Keratinocyte (primary cell): Measurements from ENCODE around the gene IGF1R. TPM values are rescaled to one million over a fixed set of nuclear protein-coding genes. Genes with fewer than 3 reads are reported as not detected.

ENCODE experiments used
- DNase-seq: peaks from one replicate; pipeline ENCODE4 v3.0.0-alpha.2; 2011; ENCODE audit warnings: low read depth, missing footprints, low spot score
- FAIRE-seq: peaks from 2 replicates; lab custom pipeline; 2011; peaks lifted over from hg19 to GRCh38; lab: Jason Lieb, UNC
- H2AFZ ChIP-seq: 2 replicates; pipeline ENCODE4 v1.6.0; 2012; ENCODE audit warnings: low read length, control low read depth, inconsistent platforms; ENCODE audit not compliant: control insufficient read depth
- H3K27ac ChIP-seq: 2 replicates; pipeline ENCODE4 v1.5.1; 2011; ENCODE audit warnings: low read length; ENCODE audit not compliant: control insufficient read depth, insufficient read depth
- H3K27me3 ChIP-seq: 3 replicates; pipeline ENCODE4 v1.6.0; 2011; ENCODE audit warnings: low read length; ENCODE audit not compliant: control insufficient read depth, insufficient read depth; ENCODE audit errors: extremely low read depth
- H3K36me3 ChIP-seq, 2 experiments: 2 replicates in 1 of 2; 3 replicates in 1 of 2; pipeline ENCODE4 v1.5.1; 2011; ENCODE audit warnings: low read length in 2 of 2, mild to moderate bottlenecking in 1 of 2; ENCODE audit not compliant: control insufficient read depth in 2 of 2, insufficient read depth in 2 of 2; ENCODE audit errors: extremely low read depth in 1 of 2
- H3K4me1 ChIP-seq: 3 replicates; pipeline ENCODE4 v1.5.1; 2011; ENCODE audit warnings: low read length; ENCODE audit not compliant: control insufficient read depth, insufficient read depth; ENCODE audit errors: extremely low read depth
- H3K4me2 ChIP-seq: 3 replicates; pipeline ENCODE4 v1.6.0; 2011; ENCODE audit warnings: low read depth, low read length; ENCODE audit not compliant: control insufficient read depth, insufficient read depth; ENCODE audit errors: extremely low read depth
- H3K4me3 ChIP-seq, 3 experiments: fragments of 200-600 bp in 1 of 3; sonication (generic) in 1 of 3; 2 replicates in 2 of 3; 3 replicates in 1 of 3; pipeline ENCODE4 v1.5.1; 2011 to 2016; ENCODE audit warnings: low read length in 3 of 3, mild to moderate bottlenecking in 3 of 3, control low read depth in 2 of 3, inconsistent platforms in 1 of 3, low read depth in 1 of 3, mixed read lengths in 1 of 3, mixed run types in 1 of 3, moderate library complexity in 1 of 3; ENCODE audit not compliant: control insufficient read depth in 2 of 3, insufficient read depth in 2 of 3; ENCODE audit errors: extremely low read depth in 1 of 3
- H3K79me2 ChIP-seq: 2 replicates; pipeline ENCODE4 v1.6.0; 2012; ENCODE audit warnings: low read length; ENCODE audit not compliant: control insufficient read depth, insufficient read depth
- H3K9ac ChIP-seq: 3 replicates; pipeline ENCODE4 v1.6.0; 2011; ENCODE audit warnings: low read length; ENCODE audit not compliant: control insufficient read depth, insufficient read depth; ENCODE audit errors: extremely low read depth
- H3K9me1 ChIP-seq: 3 replicates; pipeline ENCODE4 v1.6.0; 2011; ENCODE audit warnings: low read length; ENCODE audit not compliant: control insufficient read depth, insufficient read depth; ENCODE audit errors: extremely low read depth
- H3K9me3 ChIP-seq: 2 replicates; pipeline ENCODE4 v1.5.1; 2012; ENCODE audit warnings: low read depth, low read length; ENCODE audit not compliant: control insufficient read depth
- H4K20me1 ChIP-seq: 3 replicates; pipeline ENCODE4 v1.6.0; 2011; ENCODE audit warnings: low read length; ENCODE audit not compliant: control insufficient read depth, insufficient read depth; ENCODE audit errors: extremely low read depth
- EZH2 ChIP-seq: IDR thresholded peaks from one replicate; pipeline ENCODE4 v1.6.1; 2012; ENCODE audit warnings: inconsistent platforms, mild to moderate bottlenecking, low read length, moderate library complexity
- dilution Hi-C: fragments of 300-500 bp; cut with MboI; formaldehyde crosslinking; loops from one replicate; pipeline ENCODE4 v1.7.0; 2020; ENCODE audit warnings: low sequenced_read_pairs; ENCODE audit not compliant: extremely low pct_ligation_motif_present
- polyA plus RNA-seq, 5 experiments: library from polyadenylated mRNA; depleted of rRNA in 3 of 5; stranded (reverse) in 3 of 5; stranded (forward) in 1 of 5; unstranded in 1 of 5; fragments of >200 nt; gene quantifications; 1 replicate in 1 of 5; 2 replicates in 3 of 5; 3 replicates in 1 of 5; pipeline versions ENCODE4 v1.2.1 to v1.2.3, GENCODE V29; 2011 to 2012; ENCODE audit warnings: missing spikeins in 2 of 5, low read depth in 1 of 5, low replicate concordance in 1 of 5
- TF ChIP-seq, protein P1 (sequence below), 3 experiments: IDR thresholded peaks in 1 of 3; conservative IDR thresholded peaks in 1 of 3; optimal IDR thresholded peaks in 1 of 3; 2 replicates in 2 of 3; 3 replicates in 1 of 3; pipeline versions ENCODE3 to v1.5.1; 2011; ENCODE audit warnings: low read length in 3 of 3, mild to moderate bottlenecking in 3 of 3, moderate library complexity in 2 of 3, control low read depth in 1 of 3, inconsistent platforms in 1 of 3; ENCODE audit not compliant: insufficient read depth in 2 of 3; ENCODE audit errors: extremely low read depth in 1 of 3

Gene IGF1R
- polyA plus RNA-seq, 1 donor (not counting 4 experiments of a cell fraction or from before 2014, with no cell fraction given), result 14.5 TPM

DNA sequence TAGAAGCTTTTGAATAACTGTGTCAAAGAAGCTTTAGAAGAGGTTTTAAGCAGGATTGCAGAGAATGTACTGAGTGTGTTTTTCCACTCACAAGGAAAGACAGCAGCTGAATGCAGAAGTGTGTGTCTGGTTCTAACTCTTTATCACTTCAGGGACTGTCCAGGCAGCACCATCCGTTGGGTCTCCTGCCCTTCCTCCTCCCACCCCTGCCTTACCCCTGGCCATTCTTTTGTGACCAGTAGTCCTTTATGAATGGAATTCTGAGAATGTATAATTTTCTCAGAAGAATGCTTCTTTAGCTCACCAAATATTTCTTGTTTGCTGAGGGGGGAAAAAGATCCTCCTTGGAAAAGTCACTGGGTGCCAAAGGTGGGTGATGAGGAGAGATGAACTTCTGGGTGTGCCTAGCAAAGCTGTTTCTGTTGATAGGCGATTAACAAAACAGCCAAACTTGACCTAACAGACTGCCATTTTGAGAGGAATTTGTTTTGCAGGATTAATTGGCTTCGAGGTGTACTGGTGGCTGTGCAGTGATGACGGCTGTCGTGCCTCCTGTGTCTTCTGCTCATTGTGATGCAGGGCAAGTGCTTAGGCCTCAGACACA is 70.9 kb downstream of the IGF1R start:
- Histone ChIP-seq H3K4me3 (no peak overlapping the region), H3K27me3 (no peaks in the 10 kb centered on the region), H4K20me1 (peaks cover 20% of the 10 kb centered on the region), H3K27ac (no peak overlapping the region), H3K4me1 (no peaks in the 10 kb centered on the region), H3K9me3 (no peaks in the 10 kb centered on the region), H3K36me3 (no peaks in the 10 kb centered on the region), H3K9ac (no peak overlapping the region), H3K79me2 (peaks cover 100% of the 10 kb centered on the region), H2AFZ (no peak overlapping the region), H3K4me2 (no peak overlapping the region), H3K9me1 (peaks cover 5% of the 10 kb centered on the region)
- TF ChIP-seq EZH2, result no peak
- TF ChIP-seq, protein P1, sequence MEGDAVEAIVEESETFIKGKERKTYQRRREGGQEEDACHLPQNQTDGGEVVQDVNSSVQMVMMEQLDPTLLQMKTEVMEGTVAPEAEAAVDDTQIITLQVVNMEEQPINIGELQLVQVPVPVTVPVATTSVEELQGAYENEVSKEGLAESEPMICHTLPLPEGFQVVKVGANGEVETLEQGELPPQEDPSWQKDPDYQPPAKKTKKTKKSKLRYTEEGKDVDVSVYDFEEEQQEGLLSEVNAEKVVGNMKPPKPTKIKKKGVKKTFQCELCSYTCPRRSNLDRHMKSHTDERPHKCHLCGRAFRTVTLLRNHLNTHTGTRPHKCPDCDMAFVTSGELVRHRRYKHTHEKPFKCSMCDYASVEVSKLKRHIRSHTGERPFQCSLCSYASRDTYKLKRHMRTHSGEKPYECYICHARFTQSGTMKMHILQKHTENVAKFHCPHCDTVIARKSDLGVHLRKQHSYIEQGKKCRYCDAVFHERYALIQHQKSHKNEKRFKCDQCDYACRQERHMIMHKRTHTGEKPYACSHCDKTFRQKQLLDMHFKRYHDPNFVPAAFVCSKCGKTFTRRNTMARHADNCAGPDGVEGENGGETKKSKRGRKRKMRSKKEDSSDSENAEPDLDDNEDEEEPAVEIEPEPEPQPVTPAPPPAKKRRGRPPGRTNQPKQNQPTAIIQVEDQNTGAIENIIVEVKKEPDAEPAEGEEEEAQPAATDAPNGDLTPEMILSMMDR (optimal IDR thresholded peaks at IDR 0.05 in 1 of 3, IDR thresholded peaks at IDR 0.05 in 1 of 3, conservative IDR thresholded peaks at IDR 0.05 in 1 of 3; ENCODE audit: extremely low read depth in 1 of 3, insufficient read depth in 2 of 3, low read length in 3 of 3), result no peak
- FAIRE-seq (no peak), DNase-seq (no peak)
- dilution Hi-C loops, result no loop called here

DNA sequence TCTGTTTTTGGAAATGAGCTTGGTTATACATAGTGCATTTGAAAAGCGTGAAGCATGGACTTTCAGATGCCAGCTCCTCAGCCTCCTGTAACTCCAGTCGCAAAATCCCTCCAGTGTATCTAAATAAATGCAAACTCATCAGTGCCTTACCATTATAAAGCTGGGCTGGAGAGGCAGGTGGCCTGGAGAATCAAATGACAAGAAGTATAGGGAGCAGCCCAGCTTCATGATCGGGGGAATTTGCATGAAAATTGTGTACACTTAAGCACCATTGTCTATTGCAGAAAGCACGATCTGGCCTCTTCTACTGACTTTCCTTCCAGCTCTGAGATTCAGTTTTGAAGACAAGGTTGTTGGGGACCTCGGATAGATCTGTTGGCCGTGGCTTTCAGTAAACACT is 71.7 kb downstream of the IGF1R start:
- H3K27me3 ChIP-seq, result no peaks in the 10 kb centered on the region
- peaks cover 100% of the 10 kb centered on the region for H3K79me2 ChIP-seq
- dilution Hi-C loops, result no loop called here
- DNase-seq (no peak), FAIRE-seq (no peak)
- H4K20me1 ChIP-seq, result peaks cover 20% of the 10 kb centered on the region
- no peaks in the 10 kb centered on the region for H3K9me3 ChIP-seq
- no peak for TF ChIP-seq EZH2
- TF ChIP-seq, protein P1 (optimal IDR thresholded peaks at IDR 0.05 in 1 of 3, IDR thresholded peaks at IDR 0.05 in 1 of 3, conservative IDR thresholded peaks at IDR 0.05 in 1 of 3; ENCODE audit: extremely low read depth in 1 of 3, insufficient read depth in 2 of 3, low read length in 3 of 3), result no peak
- H3K4me1 ChIP-seq, result no peaks in the 10 kb centered on the region
- no peak overlapping the region for H2AFZ ChIP-seq
- no peak overlapping the region for H3K9ac ChIP-seq
- H3K4me3 ChIP-seq, result no peak overlapping the region
- no peak overlapping the region for H3K27ac ChIP-seq
- H3K4me2 ChIP-seq, result no peak overlapping the region
- H3K36me3 ChIP-seq, result no peaks in the 10 kb centered on the region
- H3K9me1 ChIP-seq, result peaks cover 5% of the 10 kb centered on the region
